C4-2B (cell line): ENCODE measurements around the gene GMDS.

Experiments used
- H3K27ac ChIP-seq: fragments of 450-650 bp; 2 replicates; pipeline ENCODE4 v1.5.1; 2017
- CTCF ChIP-seq: fragments of 450-650 bp; conservative IDR thresholded peaks from 2 replicates; pipeline ENCODE4 v1.5.1; 2017; ENCODE audit warnings: mild to moderate bottlenecking
- ZFX ChIP-seq: fragments of 450-650 bp; IDR thresholded peaks from 2 replicates; pipeline ENCODE4 v1.6.1; 2017

GMDS gene

GRCh38 chr6:2178125-2178524 is 67.3 kb downstream of the GMDS start:
- H3K27ac ChIP-seq = no peak overlapping the region
- TF ChIP-seq CTCF = no peak
- TF ChIP-seq ZFX = no peak

- TF ChIP-seq ZFX (no peak), CTCF (no peak)
- H3K27ac ChIP-seq = no peak overlapping the region
Observed at GRCh38 chr6:2175825-2176224, 69.6 kb downstream of the GMDS start.

- no peak overlapping the region for H3K27ac ChIP-seq
Observed at GRCh38 chr6:2173203-2173961, 72.0 kb downstream of the GMDS start.

GRCh38 chr6:2171728-2172127 is 73.7 kb downstream of the GMDS start:
- no peak overlapping the region for H3K27ac ChIP-seq
- TF ChIP-seq ZFX = no peak
- TF ChIP-seq CTCF = no peak

More at GRCh38 chr6:2173203-2173961, 72.0 kb downstream of the GMDS start:
- TF ChIP-seq CTCF (no peak), ZFX (no peak)

GRCh38 chr6:2168480-2168879 is 76.9 kb downstream of the GMDS start:
- no peak overlapping the region for H3K27ac ChIP-seq
- no peak for TF ChIP-seq CTCF
- TF ChIP-seq ZFX = no peak

- H3K27ac ChIP-seq = no peak overlapping the region
Observed at GRCh38 chr6:2166717-2167116, 78.7 kb downstream of the GMDS start.

GRCh38 chr6:2165286-2165685 is 80.1 kb downstream of the GMDS start:
- no peak overlapping the region for H3K27ac ChIP-seq
- TF ChIP-seq CTCF (no peak), ZFX (no peak)

More at GRCh38 chr6:2166717-2167116, 78.7 kb downstream of the GMDS start:
- no peak for TF ChIP-seq ZFX
- no peak for TF ChIP-seq CTCF
